H1 (cell line): ENCODE data around the gene BLOC1S3. TPM values are rescaled to one million over a fixed set of nuclear protein-coding genes. Genes with fewer than 3 reads are reported as not detected.

Source experiments
- CTCF ChIA-PET: fragments of 300-600 bp; sonication (Branson Sonifier 250); formaldehyde crosslinking; loops from one replicate; lab custom pipeline; 2021; ENCODE audit not compliant: partially characterized antibody; lab: Charles Lee
- POLR2A ChIA-PET: fragments of 300-600 bp; sonication (Branson Sonifier 250); formaldehyde crosslinking; loops from one replicate; lab custom pipeline; 2021; ENCODE audit warnings: inconsistent platforms; ENCODE audit not compliant: partially characterized antibody; lab: Charles Lee
- DNase-seq, 2 experiments: peaks; one replicate each; pipeline versions ENCODE4 v3.0.0 to v3.0.0-alpha.2; 2010 to 2022; ENCODE audit warnings: low spot score in 2 of 2, low read depth in 1 of 2, mixed read lengths in 1 of 2
- FAIRE-seq: peaks from 2 replicates; lab custom pipeline; 2011; peaks lifted over from hg19 to GRCh38; lab: Jason Lieb, UNC
- H2AFZ ChIP-seq: 2 replicates; pipeline ENCODE4 v1.8.1; 2012; ENCODE audit warnings: low read length, inconsistent platforms
- H2AK5ac ChIP-seq: 2 replicates; pipeline ENCODE4 v1.6.1; 2013; ENCODE audit warnings: low read depth, low read length
- H2BK120ac ChIP-seq: replicated peaks from 2 replicates; pipeline ENCODE3; 2013; ENCODE audit warnings: low read depth, low read length, inconsistent platforms
- H2BK12ac ChIP-seq: 2 replicates; pipeline ENCODE4 v1.6.1; 2013; ENCODE audit warnings: low read depth, low read length
- H2BK15ac ChIP-seq: 2 replicates; pipeline ENCODE4 v1.6.1; 2013; ENCODE audit warnings: low read length
- H2BK20ac ChIP-seq: 2 replicates; pipeline ENCODE4 v1.6.1; 2013; ENCODE audit warnings: low read length
- H2BK5ac ChIP-seq: 2 replicates; pipeline ENCODE4 v1.6.1; 2013; ENCODE audit warnings: low read depth, low read length
- H3K14ac ChIP-seq: 2 replicates; pipeline ENCODE4 v1.6.1; 2013; ENCODE audit warnings: inconsistent platforms; ENCODE audit not compliant: insufficient read length
- H3K18ac ChIP-seq: 2 replicates; pipeline ENCODE4 v1.6.1; 2013; ENCODE audit warnings: low read length; ENCODE audit errors: extremely low read depth
- H3K23ac ChIP-seq: 2 replicates; pipeline ENCODE4 v1.6.1; 2013; ENCODE audit warnings: inconsistent platforms; ENCODE audit not compliant: insufficient read length
- H3K23me2 ChIP-seq: 2 replicates; pipeline ENCODE4 v1.6.1; 2013; ENCODE audit warnings: low read depth, low read length
- H3K27ac ChIP-seq: 2 replicates; pipeline ENCODE4 v1.6.1; 2011; ENCODE audit warnings: low read depth, low read length, inconsistent platforms
- H3K27me3 ChIP-seq, 4 experiments: replicated peaks in 1 of 4; 1 replicate in 1 of 4; 2 replicates in 3 of 4; pipeline versions ENCODE4 v1.6.1 to v1.8.1; 2011 to 2013; ENCODE audit warnings: low read length in 3 of 4, mild to moderate bottlenecking in 3 of 4, inconsistent platforms in 2 of 4, mixed read lengths in 2 of 4, moderate library complexity in 1 of 4; ENCODE audit not compliant: control insufficient read depth in 3 of 4, insufficient read depth in 3 of 4; ENCODE audit errors: extremely low read depth in 1 of 4
- H3K36me3 ChIP-seq, 4 experiments: 2 replicates each; pipeline versions ENCODE4 v1.6.1 to v1.8.1; 2011 to 2013; ENCODE audit warnings: mild to moderate bottlenecking in 4 of 4, low read length in 3 of 4, moderate library complexity in 2 of 4, control low read depth in 1 of 4, inconsistent platforms in 1 of 4; ENCODE audit not compliant: insufficient read depth in 4 of 4, control insufficient read depth in 2 of 4
- H3K4ac ChIP-seq: replicated peaks from 2 replicates; pipeline ENCODE3; 2013; ENCODE audit warnings: low read length, low read depth, mixed read lengths, inconsistent platforms; ENCODE audit not compliant: insufficient read length
- H3K4me1 ChIP-seq, 4 experiments: replicated peaks in 1 of 4; 1 replicate in 1 of 4; 2 replicates in 3 of 4; pipeline versions ENCODE4 v1.6.1 to v1.8.1; 2011 to 2013; ENCODE audit warnings: low read length in 3 of 4, inconsistent platforms in 2 of 4, mixed read lengths in 1 of 4; ENCODE audit not compliant: insufficient read depth in 4 of 4, control insufficient read depth in 3 of 4
- H3K4me2 ChIP-seq, 2 experiments: 2 replicates each; pipeline versions ENCODE4 v1.6.1 to v1.8.1; 2011 to 2013; ENCODE audit warnings: low read depth in 2 of 2, low read length in 2 of 2, control low read depth in 1 of 2, inconsistent platforms in 1 of 2, mild to moderate bottlenecking in 1 of 2; ENCODE audit not compliant: insufficient read depth in 1 of 2
- H3K4me3 ChIP-seq, 4 experiments: fragments of 200-600, 300-600 bp in 1 of 4; sonication (generic), shearing (Covaris generic), sonication (Bioruptor Twin) in 1 of 4; 2 replicates each; pipeline versions ENCODE4 v1.5.1 to v1.8.1; 2011 to 2016; ENCODE audit warnings: low read length in 4 of 4, low read depth in 3 of 4, control low read depth in 2 of 4, inconsistent platforms in 2 of 4, mild to moderate bottlenecking in 2 of 4, mixed read lengths in 1 of 4, moderate library complexity in 1 of 4; ENCODE audit not compliant: insufficient read depth in 2 of 4; ENCODE audit errors: extremely low read depth in 1 of 4
- H3K56ac ChIP-seq: replicated peaks from 2 replicates; pipeline ENCODE3; 2013; ENCODE audit warnings: low read depth, mild to moderate bottlenecking, mixed read lengths, low read length, inconsistent platforms; ENCODE audit not compliant: insufficient read length
- H3K79me1 ChIP-seq: 2 replicates; pipeline ENCODE4 v1.6.1; 2013; ENCODE audit warnings: low read depth, low read length, control low read depth
- H3K79me2 ChIP-seq, 2 experiments: 2 replicates each; pipeline versions ENCODE4 v1.6.1 to v1.8.1; 2012 to 2013; ENCODE audit warnings: low read length in 2 of 2, mild to moderate bottlenecking in 2 of 2, inconsistent platforms in 1 of 2; ENCODE audit not compliant: insufficient read depth in 2 of 2, control insufficient read depth in 1 of 2
- H3K9ac ChIP-seq, 4 experiments: replicated peaks in 1 of 4; 1 replicate in 1 of 4; 2 replicates in 3 of 4; pipeline versions ENCODE4 v1.6.1 to v1.8.1; 2011 to 2013; ENCODE audit warnings: low read depth in 3 of 4, low read length in 3 of 4, control low read depth in 2 of 4, mild to moderate bottlenecking in 2 of 4, moderate library complexity in 2 of 4, inconsistent platforms in 1 of 4; ENCODE audit errors: extremely low read depth in 1 of 4
- H3K9me3 ChIP-seq, 2 experiments: 2 replicates each; pipeline versions ENCODE4 v1.6.1 to v1.8.1; 2012 to 2013; ENCODE audit warnings: mild to moderate bottlenecking in 2 of 2, moderate library complexity in 2 of 2, control low read depth in 1 of 2, inconsistent platforms in 1 of 2, low read depth in 1 of 2, low read length in 1 of 2, mixed read lengths in 1 of 2; ENCODE audit not compliant: insufficient read depth in 2 of 2
- H4K20me1 ChIP-seq, 2 experiments: replicated peaks in 1 of 2; 2 replicates each; pipeline versions ENCODE3 to v1.8.1; 2011 to 2013; ENCODE audit warnings: inconsistent platforms in 2 of 2, low read length in 2 of 2, mild to moderate bottlenecking in 1 of 2; ENCODE audit not compliant: insufficient read depth in 2 of 2, control insufficient read depth in 1 of 2
- H4K5ac ChIP-seq: 2 replicates; pipeline ENCODE4 v1.6.1; 2013; ENCODE audit warnings: low read length, low read depth, mixed read lengths, inconsistent platforms; ENCODE audit not compliant: insufficient read length
- H4K8ac ChIP-seq: 2 replicates; pipeline ENCODE4 v1.8.0; 2013; ENCODE audit warnings: mild to moderate bottlenecking, moderate library complexity, low read length, inconsistent platforms; ENCODE audit not compliant: insufficient read depth; ENCODE audit errors: extremely low read depth
- H4K91ac ChIP-seq: replicated peaks from 2 replicates; pipeline ENCODE3; 2013; ENCODE audit warnings: low read length, mixed read lengths, inconsistent platforms; ENCODE audit not compliant: insufficient read length
- ATF2 ChIP-seq: IDR thresholded peaks from 2 replicates; pipeline ENCODE4 v1.6.1; 2012; ENCODE audit warnings: low read length, inconsistent platforms
- E2F6 ChIP-seq: IDR thresholded peaks from 2 replicates; pipeline ENCODE4 v1.6.1; 2012; ENCODE audit warnings: inconsistent platforms
- EZH2 ChIP-seq: fragments of 200-600 bp; sonication (generic); IDR thresholded peaks from 2 replicates; pipeline ENCODE4 v1.7.1; 2012; ENCODE audit warnings: low read depth, mild to moderate bottlenecking, moderate library complexity, low read length, inconsistent platforms; ENCODE audit not compliant: severe bottlenecking
- KDM5A ChIP-seq: fragments of 200-600 bp; IDR thresholded peaks from 2 replicates; pipeline ENCODE4 v1.7.1; 2012; ENCODE audit warnings: mild to moderate bottlenecking, low read length, inconsistent platforms, mixed read lengths
- MAX ChIP-seq: IDR thresholded peaks from 2 replicates; pipeline ENCODE4 v1.6.1; 2012; ENCODE audit warnings: inconsistent platforms
- TAF1 ChIP-seq: IDR thresholded peaks from 2 replicates; pipeline ENCODE4 v1.6.1; 2011; ENCODE audit warnings: mild to moderate bottlenecking, low read depth, low read length
- YY1 ChIP-seq: IDR thresholded peaks from 2 replicates; pipeline ENCODE4 v1.6.1; 2011; ENCODE audit warnings: low read depth, mild to moderate bottlenecking, low read length
- WGBS, 2 experiments: shearing (Covaris generic) in 1 of 2; methylation state at CpG; one replicate each; pipeline versions ENCODE4 v1.1.6 to v1.1.7; 2013 to 2015; ENCODE audit warnings: low lambda C conversion rate in 2 of 2, mixed read lengths in 2 of 2, inconsistent platforms in 1 of 2, low coverage in 1 of 2, missing lambda C conversion rate in 1 of 2; ENCODE audit not compliant: insufficient replicate concordance in 2 of 2, insufficient coverage in 1 of 2, insufficient read length in 1 of 2; ENCODE audit errors: extremely low coverage in 1 of 2, missing lambda C conversion rate in 1 of 2; 5-methylcytosine and 5-hydroxymethylcytosine counted together
- polyA plus RNA-seq, 7 experiments: library from polyadenylated mRNA; depleted of rRNA in 3 of 7; stranded (reverse) in 5 of 7; unstranded in 2 of 7; fragments of >200 nt in 5 of 7; fragments of 200-250 nt in 2 of 7; gene quantifications; 1 replicate in 5 of 7; 2 replicates in 1 of 7; 4 replicates in 1 of 7; pipeline versions ENCODE4 v1.2.1 to v1.2.3, GENCODE V29; 2011 to 2013; ENCODE audit warnings: missing spikeins in 2 of 7, mixed read lengths in 2 of 7
- total RNA-seq: library from RNA; stranded (reverse); fragmentation: NEBNext Ultra II Directional; extraction: Animal tissue kit (Norgen Biotek cat#: 25700); gene quantifications from 2 replicates; pipeline ENCODE4 v1.2.1, GENCODE V29; 2021

BLOC1S3 gene
- total and polyA plus RNA-seq, 2 of the 8 experiments (the other 6 are each of a cell fraction or from before 2014, with no cell fraction given): 6.0 to 6.1 TPM

GRCh38 chr19:45153339-45154063 lies 25.1 kb upstream of the BLOC1S3 start:
- Histone ChIP-seq H3K56ac (peak overlapping the region; percentile 12), H3K27me3 (peaks cover 16 to 49% (median 40%) of the 10 kb centered on the region in 4 experiments), H3K4me3 (peak overlapping the region; percentile 17 to 55 (median 29)), H3K9ac (no peak overlapping the region), H3K4ac (peak overlapping the region; percentile 53), H3K36me3 (0 out of 8 replicates have a peak, but pooled peaks cover 0 to 2% (median 0%) of the 10 kb centered on the region in 4 experiments), H3K9me3 (peaks cover 0 to 8% of the 10 kb centered on the region in 2 experiments; a peak in 1 of 4 replicates), H3K23ac (no peak overlapping the region), H3K27ac (no peak overlapping the region), H2AK5ac (no peak overlapping the region), H4K5ac (no peak overlapping the region), H3K18ac (peak overlapping the region; percentile 95), H3K4me2 (peak overlapping the region; percentile 72 to 77), H2BK12ac (peak overlapping the region; percentile 88; the same call in 1 of the 2 replicates), H3K79me2 (no peaks in the 10 kb centered on the region), H2BK120ac (no peak overlapping the region), H2AFZ (peak overlapping the region; percentile 77; the same call in 1 of the 2 replicates), H4K91ac (peak overlapping the region; percentile 72), H2BK20ac (no peak overlapping the region), H2BK15ac (peak overlapping the region; percentile 88; the same call in 1 of the 2 replicates), H4K20me1 (peaks cover 0 to 14% of the 10 kb centered on the region in 2 experiments), H3K14ac (no peak overlapping the region), H3K79me1 (no peaks in the 10 kb centered on the region; the same call in 1 of the 2 replicates), H3K23me2 (peaks cover 9% of the 10 kb centered on the region; the same call in 1 of the 2 replicates), H4K8ac (no peak overlapping the region; the same call in 1 of the 2 replicates), H2BK5ac (peak overlapping the region; percentile 26; the same call in 1 of the 2 replicates), H3K4me1 (peaks cover 0 to 13% (median 3%) of the 10 kb centered on the region in 4 experiments; a peak in 6 of 7 replicates)
- FAIRE-seq (no peak), DNase-seq (peak in 1 of 2 experiments; percentile 86)
- ChIA-PET POLR2A (interaction anchor here (0.6 to 3.5 kb wide), 12 partner anchors 8 to 466 kb away, joined by 3 to 21 read pairs (median 4); partner anchors contain the start of genes NKPD1, PPP1R37 and TRAPPC6A), CTCF (interaction anchor here (1.0 to 2.3 kb wide), 9 partner anchors 10 to 201 kb away, joined by 3 to 10 read pairs (median 5); partner anchors contain the start of genes BLOC1S3 and TRAPPC6A)
- WGBS, 2 experiments: 22% methylated on average over 64 of the region's 69 CpGs; no CpG with 5 or more reads in 1 of the 2 experiments
- TF ChIP-seq EZH2: peak; percentile 21
- peak; percentile 77 for TF ChIP-seq E2F6
- peak; percentile 92 for TF ChIP-seq MAX
- TF ChIP-seq ATF2: no peak
- TF ChIP-seq KDM5A: no peak
- no peak for TF ChIP-seq TAF1
- 0 out of 2 replicates have a peak, but pooled peaks have one; percentile 6 for TF ChIP-seq YY1
